HG02642 (cell line): ENCODE measurements around the gene ZNF761.
A peak's percentile ranks its signal among the peaks of the same experiment; 100 is the strongest.
"Not testable (repeated sequence)": the region's sequence is repeated elsewhere in the genome, so short reads cannot be mapped to it uniquely, and the experiment has no call there.

Experiments used
- ATAC-seq: cut with Tn5 transposase; IDR thresholded peaks from one replicate; pipeline ENCODE4 v1.9.1; 2021; ENCODE audit warnings: mild to moderate bottlenecking; ENCODE audit not compliant: unreplicated experiment, poor library complexity

Gene ZNF761

GRCh38 chr19:53455828-53456227, 24.0 kb downstream of the ZNF761 start:
- no peak for ATAC-seq

DNA sequence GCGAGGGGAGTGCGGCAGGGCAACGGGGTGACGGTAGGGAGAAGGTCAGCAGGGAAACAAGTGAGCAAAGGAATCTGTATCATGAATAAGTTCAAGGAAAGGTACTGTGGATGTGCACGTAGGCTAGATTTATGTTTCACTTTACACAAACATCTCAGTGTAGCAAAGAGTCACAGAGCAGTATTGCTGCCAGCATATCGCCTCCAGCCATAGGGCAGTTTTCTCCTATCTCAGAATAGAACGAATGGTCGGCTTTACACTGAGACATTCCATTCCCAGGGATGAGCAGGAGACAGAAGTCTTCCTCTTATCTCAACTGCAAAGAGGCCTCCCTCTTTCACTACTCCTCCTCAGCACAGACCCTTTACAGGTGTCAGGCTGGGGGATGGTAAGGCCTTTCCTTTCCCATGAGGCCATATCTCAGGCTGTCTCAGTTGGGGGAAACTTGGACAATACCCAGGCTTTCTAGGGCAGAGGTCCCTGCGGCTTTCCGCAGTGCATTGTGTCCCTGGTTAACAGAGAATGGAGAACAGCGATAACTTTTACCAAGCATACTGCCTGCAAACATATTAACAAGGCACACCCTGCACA, 28.4 kb downstream of the ZNF761 start:
- ATAC-seq, result not testable (repeated sequence)

GRCh38 chr19:53461866-53462265, 30.1 kb downstream of the ZNF761 start:
- no peak for ATAC-seq

- ATAC-seq, result no peak
Measured at GRCh38 chr19:53462861-53463260, 31.1 kb downstream of the ZNF761 start.

- ATAC-seq, result no peak
Measured at GRCh38 chr19:53463263-53463662, 31.5 kb downstream of the ZNF761 start.

DNA sequence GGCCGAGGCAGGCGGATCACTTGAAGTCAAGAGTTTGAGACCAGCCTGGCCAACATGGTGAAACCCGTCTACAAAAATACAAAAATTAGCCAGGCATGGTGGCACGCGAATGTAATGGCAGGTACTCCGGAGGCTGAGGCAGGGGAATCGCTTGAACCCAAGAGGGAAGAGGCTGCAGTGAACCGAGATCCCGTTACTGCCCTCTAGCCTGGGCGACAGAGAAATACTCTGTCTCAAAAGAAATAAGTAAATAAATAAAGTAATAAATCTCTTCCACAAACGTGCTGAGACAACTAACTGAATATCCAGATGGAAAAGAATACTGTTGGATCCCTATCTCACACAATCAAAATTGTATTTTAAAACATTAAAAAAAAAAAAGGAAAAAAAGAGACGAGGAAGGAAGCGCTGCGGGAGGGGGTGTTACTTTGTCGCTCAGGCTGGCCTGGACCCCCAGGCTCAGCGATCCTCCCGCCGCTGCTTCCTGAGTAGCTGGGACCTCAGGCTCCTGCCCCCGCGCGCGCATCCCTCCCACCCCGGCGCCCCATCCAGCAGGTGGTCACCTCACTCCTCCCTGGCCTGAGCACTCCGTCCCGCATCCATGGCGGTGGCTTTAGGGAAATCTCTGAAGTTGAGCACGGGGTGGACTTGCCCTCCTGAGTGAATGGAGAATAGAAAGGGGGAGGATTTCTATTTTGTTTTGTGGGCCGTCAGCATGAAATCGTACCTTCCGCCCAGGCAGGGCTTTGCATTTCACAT, 35.1 kb downstream of the ZNF761 start:
- ATAC-seq, result no peak

- peak; percentile 96 for ATAC-seq
Measured at GRCh38 chr19:53467485-53468262, 35.9 kb downstream of the ZNF761 start, which contains the start of gene ZNF813. Gene ZNF813 (plus strand): TSS chr19:53467733. CDS start chr19:53483823, 16,090 bp downstream.

DNA sequence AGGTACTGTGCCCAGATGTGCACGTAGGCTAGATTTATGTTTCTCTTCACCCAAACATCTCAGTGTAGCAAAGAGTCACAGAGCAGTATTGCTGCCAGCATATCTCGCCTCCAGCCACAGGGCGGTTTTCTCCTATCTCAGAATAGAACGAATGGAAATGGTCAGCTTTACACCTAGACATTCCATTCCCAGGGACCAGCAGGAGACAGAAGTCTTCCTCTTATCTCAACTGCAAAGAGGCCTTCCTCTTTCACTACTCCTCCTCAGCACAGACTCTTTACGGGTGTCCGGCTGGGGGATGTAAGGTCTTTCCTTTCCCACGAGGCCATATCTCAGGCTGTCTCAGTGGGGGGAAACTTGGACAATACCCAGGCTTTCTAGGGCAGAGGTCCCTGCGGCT, 36.8 kb downstream of the ZNF761 start:
- not testable (repeated sequence) for ATAC-seq

DNA sequence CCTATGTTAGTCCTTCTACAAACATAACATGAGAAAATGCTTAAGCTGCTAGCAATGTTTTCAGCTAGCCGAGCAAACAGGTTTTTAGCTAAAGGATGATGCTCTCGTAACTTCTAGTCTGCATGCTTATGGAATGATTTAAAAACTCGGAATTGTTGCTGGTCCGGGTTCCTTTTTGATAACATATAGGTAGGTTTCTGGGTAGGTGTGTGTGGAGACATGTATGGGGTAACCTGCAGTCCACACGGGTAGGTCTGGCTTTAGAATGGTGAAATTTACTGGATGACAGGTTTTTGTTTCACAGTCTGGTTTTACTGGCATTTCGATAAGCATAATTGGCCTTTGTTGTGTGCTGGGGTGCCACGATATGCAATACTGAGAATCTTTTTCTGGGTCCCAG, 40.1 kb downstream of the ZNF761 start:
- ATAC-seq, result no peak

GRCh38 chr19:53474832-53475231, 43.0 kb downstream of the ZNF761 start:
- not testable (repeated sequence) for ATAC-seq

- not testable (repeated sequence) for ATAC-seq
Measured at GRCh38 chr19:53475470-53475869, 43.7 kb downstream of the ZNF761 start.

GRCh38 chr19:53483751-53484150, 52.0 kb downstream of the ZNF761 start:
- ATAC-seq, result not testable (repeated sequence)

DNA sequence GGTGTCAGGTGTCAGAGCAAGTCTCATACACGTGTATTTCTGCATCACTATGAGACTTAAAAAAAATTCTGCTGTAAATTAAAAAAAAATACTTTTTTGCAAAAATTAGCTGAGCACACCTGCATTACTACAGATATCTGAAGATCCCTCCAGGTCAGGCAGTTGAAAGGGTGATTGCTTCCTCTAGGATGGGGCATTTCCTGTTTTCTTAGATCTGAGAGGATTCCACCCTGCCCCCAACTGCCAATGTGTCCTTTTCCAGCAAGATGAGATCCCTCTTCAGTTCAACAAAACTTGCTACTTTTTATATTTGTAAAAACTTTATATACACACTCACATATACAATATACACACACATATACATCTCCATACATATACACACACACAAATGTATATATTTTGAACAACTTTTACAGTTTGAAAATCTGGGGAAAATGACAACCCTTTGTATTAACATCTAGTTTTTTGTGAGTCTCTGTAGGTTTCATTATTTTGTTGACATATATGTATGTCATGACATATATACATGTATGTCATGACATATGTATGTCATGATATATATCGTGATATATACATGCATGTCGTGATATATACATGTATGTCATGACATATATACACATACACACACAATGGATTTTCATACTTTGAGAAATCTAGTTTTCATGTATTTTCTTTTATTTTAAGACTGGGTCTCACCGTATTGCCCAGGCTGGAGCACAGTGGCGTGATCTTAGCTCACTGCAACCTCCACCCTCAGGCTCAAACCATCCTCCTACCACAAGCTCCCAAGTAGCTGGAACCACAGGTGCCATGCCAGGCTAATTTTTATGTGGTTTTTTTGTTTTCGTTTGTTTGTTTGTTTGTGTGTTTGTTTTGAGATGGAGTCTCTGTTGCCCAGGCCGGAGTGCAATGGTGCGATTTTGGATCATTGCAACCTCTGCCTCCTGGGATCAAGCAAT, 53.5 kb downstream of the ZNF761 start:
- ATAC-seq, result no peak

DNA sequence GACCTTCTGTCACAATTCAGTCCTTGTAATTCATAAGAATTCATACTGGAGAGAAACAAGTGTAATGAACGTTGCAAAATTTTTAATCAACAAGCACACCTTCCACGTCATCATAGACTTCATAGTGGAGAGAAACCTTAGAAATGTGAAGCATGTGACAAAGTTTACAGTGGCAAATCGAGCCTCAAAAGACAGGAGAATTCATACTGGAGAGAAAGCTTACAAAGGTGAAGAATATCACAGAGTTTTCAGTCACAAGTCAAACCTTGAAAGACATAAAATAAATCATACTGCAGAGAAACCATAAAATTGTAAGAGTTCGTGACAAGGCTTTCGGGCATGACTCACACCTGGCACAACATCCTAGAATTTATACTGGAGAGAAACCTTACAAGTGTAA, 60.4 kb downstream of the ZNF761 start:
- ATAC-seq, result no peak

DNA sequence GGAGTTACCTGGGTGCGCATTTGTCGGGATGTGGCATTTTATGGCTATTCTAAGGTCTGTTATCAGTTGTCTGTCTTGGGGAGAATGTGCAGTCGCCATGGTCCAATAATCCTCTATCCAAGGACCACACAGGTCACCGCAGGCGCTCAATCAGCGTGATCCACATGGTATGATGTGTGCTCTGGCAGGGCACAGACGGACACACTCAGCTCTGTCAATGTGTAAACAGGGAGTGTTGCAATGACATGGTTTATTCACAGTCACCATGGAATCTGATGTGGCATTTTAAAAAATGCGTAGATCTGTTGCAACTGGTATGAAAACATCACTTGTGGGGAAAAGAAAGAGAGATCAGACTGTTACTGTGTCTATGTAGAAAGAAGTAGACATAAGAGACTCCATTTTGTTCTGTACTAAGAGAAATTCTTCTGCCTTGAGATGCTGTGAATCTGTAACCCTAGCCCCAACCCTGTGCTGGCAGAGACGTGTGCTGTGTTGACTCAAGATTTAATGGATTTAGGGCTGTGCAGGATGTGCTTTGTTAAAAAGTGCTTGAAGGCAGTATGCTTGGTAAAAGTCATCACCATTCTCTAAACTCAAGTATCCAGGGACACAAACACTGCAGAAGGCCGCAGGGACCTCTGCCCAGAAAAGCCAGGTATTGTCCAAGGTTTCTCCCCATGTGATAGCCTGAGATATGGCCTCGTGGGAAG, 65.7 kb downstream of the ZNF761 start:
- ATAC-seq, result not testable (repeated sequence)

DNA sequence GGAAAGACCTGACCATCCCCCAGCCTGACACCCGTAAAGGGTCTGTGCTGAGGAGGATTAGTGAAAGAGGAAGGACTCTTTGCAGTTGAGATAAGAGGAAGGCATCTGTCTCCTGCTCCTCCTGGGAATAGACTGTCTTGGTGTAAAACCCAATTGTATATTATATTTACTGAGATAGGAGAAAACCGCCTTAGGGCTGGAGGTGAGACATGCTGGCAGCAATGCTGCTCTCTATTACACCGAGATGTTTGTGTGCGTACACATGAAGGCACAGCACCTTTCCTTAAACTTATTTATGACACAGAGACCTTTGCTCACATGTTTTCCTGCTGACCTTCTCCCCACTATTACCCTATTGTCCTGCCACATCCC, 66.2 kb downstream of the ZNF761 start:
- not testable (repeated sequence) for ATAC-seq

GRCh38 chr19:53503151-53503550, 71.4 kb downstream of the ZNF761 start:
- ATAC-seq, result not testable (repeated sequence)

- not testable (repeated sequence) for ATAC-seq
Measured at GRCh38 chr19:53503671-53504364, 72.0 kb downstream of the ZNF761 start.

DNA sequence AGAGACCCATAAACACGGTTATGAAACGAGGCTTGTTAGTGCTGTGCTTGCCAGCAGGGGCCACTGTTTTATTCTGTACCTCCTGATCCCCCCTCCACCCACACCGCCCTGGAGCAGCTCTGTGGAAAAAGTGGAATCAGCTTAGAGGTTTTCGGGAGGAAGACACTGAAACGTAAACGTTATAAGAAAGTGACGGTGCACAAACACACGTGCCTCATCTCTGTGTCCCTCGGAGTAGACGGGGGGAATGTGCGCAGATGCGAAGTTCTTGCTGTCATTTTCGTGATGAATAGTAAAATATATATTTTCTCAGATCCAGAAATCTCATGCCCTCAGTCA, 72.5 kb downstream of the ZNF761 start:
- ATAC-seq, result not testable (repeated sequence)
